ENCODE results near the gene CTBP2. TPM values are rescaled to one million over a fixed set of nuclear protein-coding genes. Genes with fewer than 3 reads are reported as not detected.
A peak's percentile ranks its signal among the peaks of the same experiment; 100 is the strongest.
"Not testable (repeated sequence)": the region's sequence is repeated elsewhere in the genome, so short reads cannot be mapped to it uniquely, and the experiment has no call there.

The CTBP2 gene
- total and polyA plus RNA-seq, 4 donors = 32.4 to 85.7 (median 68.7) TPM

DNA sequence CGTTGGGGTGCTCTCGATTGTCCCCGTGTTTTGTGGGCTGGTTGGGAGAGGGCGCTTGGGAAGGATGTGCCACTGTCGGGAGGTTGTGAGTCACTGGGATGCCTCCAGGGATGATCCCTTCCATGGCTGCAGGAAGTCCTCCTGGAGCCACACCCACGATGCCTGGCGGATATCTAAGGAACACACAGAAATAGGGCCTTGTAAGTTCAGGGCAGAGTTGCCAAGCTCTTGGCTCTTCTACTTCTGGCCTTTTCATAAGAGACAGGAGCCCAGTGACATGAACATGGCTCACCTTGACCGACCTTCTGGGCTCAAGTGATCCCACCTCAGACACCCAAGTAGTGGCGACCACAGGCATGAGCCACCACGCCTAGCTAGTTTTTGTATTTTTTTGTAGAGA is 170.8 kb downstream of the CTBP2 start:
- no peak overlapping the region for H3K27ac ChIP-seq (ENCODE audit: low read depth in 1 of 2, low read length in 2 of 2)
- H3K4me1 ChIP-seq (ENCODE audit: control insufficient read depth in 1 of 2, insufficient read depth in 2 of 2, low read length in 2 of 2) = no peaks in the 10 kb centered on the region
- intact Hi-C loops (cut with DNase I) = no loop called here
- ATAC-seq (ENCODE audit: low FRiP score) (no peak), DNase-seq (no peak)
- H3K4me3 ChIP-seq (ENCODE audit: low read length in 2 of 2) = no peak overlapping the region
- H3K36me3 ChIP-seq (ENCODE audit: control insufficient read depth in 1 of 2, insufficient read depth in 2 of 2, low read length in 1 of 2) = peaks cover 0 to 4% of the 10 kb centered on the region in 2 donors
- 73 to 74% methylated on average over 10 of the region's 10 CpGs for WGBS, 2 donors
- H3K27me3 ChIP-seq (ENCODE audit: control insufficient read depth in 1 of 2, insufficient read depth in 2 of 2, low read length in 1 of 2) = no peaks in the 10 kb centered on the region
- no peaks in the 10 kb centered on the region for H3K9me3 ChIP-seq (ENCODE audit: control insufficient read depth, low read length)

DNA sequence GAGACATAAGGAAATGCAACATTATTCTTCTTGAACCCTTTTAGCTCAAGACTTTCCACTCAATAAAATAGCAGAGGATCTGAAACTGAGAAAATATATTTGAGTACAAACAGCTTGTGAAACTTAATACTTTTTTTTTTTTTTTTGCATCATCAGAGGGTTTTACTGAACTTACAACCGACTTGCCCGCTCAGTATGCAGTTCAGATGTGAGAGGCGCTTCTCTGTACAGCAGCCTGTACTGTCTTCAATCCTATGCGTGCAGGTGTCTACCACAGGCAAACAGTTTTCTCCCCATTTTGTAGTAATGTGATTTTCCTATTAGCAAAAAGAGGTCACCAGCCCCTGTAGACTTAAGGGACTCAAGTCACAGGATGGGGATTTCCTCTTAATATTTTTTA is 171.6 kb downstream of the CTBP2 start:
- H3K36me3 ChIP-seq (ENCODE audit: control insufficient read depth in 1 of 2, insufficient read depth in 2 of 2, low read length in 1 of 2); intact Hi-C loops (cut with DNase I); H3K4me3 ChIP-seq (ENCODE audit: low read length in 2 of 2); ATAC-seq (ENCODE audit: low FRiP score); H3K27me3 ChIP-seq (ENCODE audit: control insufficient read depth in 1 of 2, insufficient read depth in 2 of 2, low read length in 1 of 2); DNase-seq; H3K9me3 ChIP-seq (ENCODE audit: control insufficient read depth, low read length); H3K4me1 ChIP-seq (ENCODE audit: control insufficient read depth in 1 of 2, insufficient read depth in 2 of 2, low read length in 2 of 2); H3K27ac ChIP-seq (ENCODE audit: low read depth in 1 of 2, low read length in 2 of 2): not testable (repeated sequence)
- 82 to 85% methylated on average over 4 of the region's 4 CpGs for WGBS, 2 donors

DNA sequence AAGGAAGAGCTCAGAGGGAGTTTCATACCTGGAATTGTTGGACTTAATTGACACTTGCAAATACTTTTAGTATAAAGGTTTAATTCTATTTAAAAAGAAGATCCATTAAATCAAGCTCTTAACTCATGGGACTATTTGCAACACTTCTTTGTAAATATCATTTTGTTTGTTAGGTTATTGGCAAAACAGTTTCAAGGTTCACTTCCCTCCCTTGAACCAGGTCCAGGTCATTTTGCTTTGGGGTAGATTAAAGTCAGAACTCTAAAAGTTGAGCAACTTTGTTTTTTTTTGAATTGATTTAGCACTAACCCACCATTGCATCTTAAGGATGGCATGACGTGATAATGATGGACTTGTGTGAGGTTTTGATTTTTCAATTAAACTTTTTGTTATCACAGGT is 172.6 kb downstream of the CTBP2 start:
- DNase-seq (no peak), ATAC-seq (ENCODE audit: low FRiP score) (no peak)
- Histone ChIP-seq H3K27ac (ENCODE audit: low read depth in 1 of 2, low read length in 2 of 2) (no peak overlapping the region), H3K27me3 (ENCODE audit: control insufficient read depth in 1 of 2, insufficient read depth in 2 of 2, low read length in 1 of 2) (no peaks in the 10 kb centered on the region), H3K4me3 (ENCODE audit: low read length in 2 of 2) (no peak overlapping the region), H3K36me3 (ENCODE audit: control insufficient read depth in 1 of 2, insufficient read depth in 2 of 2, low read length in 1 of 2) (peaks cover 0 to 4% of the 10 kb centered on the region in 2 donors), H3K9me3 (ENCODE audit: control insufficient read depth, low read length) (no peaks in the 10 kb centered on the region), H3K4me1 (ENCODE audit: control insufficient read depth in 1 of 2, insufficient read depth in 2 of 2, low read length in 2 of 2) (peaks cover 3 to 4% of the 10 kb centered on the region in 2 donors)
- 76% methylated on average over 1 of the region's 1 CpG for WGBS, 2 donors
- intact Hi-C loops (cut with DNase I) = no loop called here

DNA sequence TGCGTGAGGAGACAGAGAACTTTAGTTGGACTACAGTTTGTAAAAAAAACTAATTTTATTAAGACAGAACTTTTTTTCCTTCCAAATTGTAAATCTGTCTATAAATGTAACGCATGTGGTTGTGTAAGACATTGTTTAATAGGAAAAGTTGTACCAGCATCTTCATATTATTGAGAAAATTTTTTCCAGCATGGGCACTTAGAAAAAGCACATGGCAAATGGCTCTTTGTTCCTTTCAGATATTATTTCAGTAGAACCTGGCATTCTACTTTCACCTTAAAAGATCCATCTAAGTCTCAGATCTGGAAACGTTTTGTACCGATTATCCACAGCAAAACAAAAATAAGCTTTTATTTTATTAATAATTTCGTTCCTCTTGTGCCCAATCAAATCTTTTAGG is 175.2 kb downstream of the CTBP2 start:
- Histone ChIP-seq H3K27me3 (ENCODE audit: control insufficient read depth in 1 of 2, insufficient read depth in 2 of 2, low read length in 1 of 2) (no peaks in the 10 kb centered on the region), H3K36me3 (ENCODE audit: control insufficient read depth in 1 of 2, insufficient read depth in 2 of 2, low read length in 1 of 2) (peaks cover 0 to 3% of the 10 kb centered on the region in 2 donors), H3K4me3 (ENCODE audit: low read length in 2 of 2) (no peak overlapping the region), H3K4me1 (ENCODE audit: control insufficient read depth in 1 of 2, insufficient read depth in 2 of 2, low read length in 2 of 2) (peaks cover 4 to 5% of the 10 kb centered on the region in 2 donors), H3K9me3 (ENCODE audit: control insufficient read depth, low read length) (no peaks in the 10 kb centered on the region), H3K27ac (ENCODE audit: low read depth in 1 of 2, low read length in 2 of 2) (no peak overlapping the region)
- intact Hi-C loops (cut with DNase I) = no loop called here
- no peak for ATAC-seq (ENCODE audit: low FRiP score)
- 68 to 69% methylated on average over 5 of the region's 5 CpGs for WGBS, 2 donors
- no peak for DNase-seq

DNA sequence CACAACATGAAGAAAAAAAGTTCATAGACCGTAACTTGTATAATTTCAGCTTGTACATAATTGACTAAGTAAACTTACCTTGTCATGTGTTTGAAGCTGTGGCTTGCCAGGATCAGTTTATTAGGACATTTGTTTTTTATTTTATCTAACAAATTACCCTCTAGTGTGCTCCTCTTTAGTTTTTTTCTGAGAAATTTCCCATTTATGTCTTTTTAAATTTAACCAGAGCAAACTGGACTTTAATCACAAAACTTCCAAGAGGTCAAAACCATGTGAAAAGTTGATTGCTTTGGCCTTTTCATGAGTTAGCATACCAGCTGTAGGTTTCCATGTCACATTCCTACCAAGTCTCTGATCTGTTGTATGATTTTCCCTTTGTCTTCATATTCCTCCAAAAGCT is 176.0 kb downstream of the CTBP2 start:
- intact Hi-C loops (cut with DNase I) = no loop called here
- Histone ChIP-seq H3K36me3 (ENCODE audit: control insufficient read depth in 1 of 2, insufficient read depth in 2 of 2, low read length in 1 of 2) (peaks cover 0 to 3% of the 10 kb centered on the region in 2 donors), H3K27ac (ENCODE audit: low read depth in 1 of 2, low read length in 2 of 2) (no peak overlapping the region), H3K4me3 (ENCODE audit: low read length in 2 of 2) (no peak overlapping the region), H3K4me1 (ENCODE audit: control insufficient read depth in 1 of 2, insufficient read depth in 2 of 2, low read length in 2 of 2) (peaks cover 4 to 5% of the 10 kb centered on the region in 2 donors), H3K27me3 (ENCODE audit: control insufficient read depth in 1 of 2, insufficient read depth in 2 of 2, low read length in 1 of 2) (no peaks in the 10 kb centered on the region), H3K9me3 (ENCODE audit: control insufficient read depth, low read length) (no peaks in the 10 kb centered on the region)
- DNase-seq (no peak), ATAC-seq (ENCODE audit: low FRiP score) (no peak)
- 81 to 88% methylated on average over 1 of the region's 1 CpG for WGBS, 2 donors

DNA sequence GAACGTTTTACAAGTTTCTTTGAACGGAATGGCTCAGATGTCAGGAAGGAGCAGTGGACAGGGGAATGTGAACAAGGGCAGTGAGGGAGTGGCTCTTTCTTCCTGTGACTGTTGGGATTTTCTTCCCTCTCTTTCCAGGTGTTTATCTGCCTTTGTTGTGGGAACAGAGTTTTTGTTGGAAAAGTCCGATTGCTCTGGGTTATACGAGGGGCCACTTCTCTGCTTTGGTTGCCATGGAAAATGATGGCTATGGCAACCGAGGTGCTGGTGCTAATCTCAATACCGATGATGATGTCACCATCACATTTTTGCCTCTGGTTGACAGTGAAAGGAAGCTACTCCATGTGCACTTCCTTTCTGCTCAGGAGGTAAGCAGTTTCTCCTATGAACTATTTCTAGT is 177.0 kb downstream of the CTBP2 start:
- H3K27me3 ChIP-seq (ENCODE audit: control insufficient read depth in 1 of 2, insufficient read depth in 2 of 2, low read length in 1 of 2) = no peaks in the 10 kb centered on the region
- DNase-seq = no peak
- H3K36me3 ChIP-seq (ENCODE audit: control insufficient read depth in 1 of 2, insufficient read depth in 2 of 2, low read length in 1 of 2) = peaks cover 0 to 3% of the 10 kb centered on the region in 2 donors
- H3K9me3 ChIP-seq (ENCODE audit: control insufficient read depth, low read length) = no peaks in the 10 kb centered on the region
- H3K4me1 ChIP-seq (ENCODE audit: control insufficient read depth in 1 of 2, insufficient read depth in 2 of 2, low read length in 2 of 2) = peaks cover 4 to 5% of the 10 kb centered on the region in 2 donors
- ATAC-seq (ENCODE audit: low FRiP score) = no peak
- peak overlapping the region in 1 of 2 donors; percentile 51 for H3K27ac ChIP-seq (ENCODE audit: low read depth in 1 of 2, low read length in 2 of 2)
- intact Hi-C loops (cut with DNase I) = no loop called here
- H3K4me3 ChIP-seq (ENCODE audit: low read length in 2 of 2) = no peak overlapping the region
- 6 to 8% methylated on average over 6 of the region's 6 CpGs for WGBS, 2 donors

DNA sequence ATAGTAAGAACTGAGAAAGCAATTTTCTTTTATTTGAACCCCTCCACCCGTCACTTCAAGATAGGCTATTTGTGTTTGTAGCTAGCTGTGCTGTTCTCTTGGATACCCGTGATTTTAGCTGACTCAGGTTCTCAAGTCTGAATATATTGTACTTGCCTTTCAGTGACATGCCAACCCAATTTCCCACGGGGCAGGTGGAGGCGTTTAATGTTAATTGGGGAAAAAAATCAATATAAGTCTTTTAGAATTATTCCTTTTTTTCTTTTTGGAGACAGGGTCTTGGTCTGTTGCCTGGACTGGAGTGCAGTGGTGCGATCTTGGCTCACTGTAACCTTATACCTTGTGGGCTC is 182.0 kb downstream of the CTBP2 start:
- no peak overlapping the region for H3K4me3 ChIP-seq (ENCODE audit: low read length in 2 of 2)
- peaks cover 3 to 4% of the 10 kb centered on the region in 2 donors for H3K4me1 ChIP-seq (ENCODE audit: control insufficient read depth in 1 of 2, insufficient read depth in 2 of 2, low read length in 2 of 2)
- WGBS, 2 donors = 25 to 29% methylated on average over 5 of the region's 5 CpGs
- H3K36me3 ChIP-seq (ENCODE audit: control insufficient read depth in 1 of 2, insufficient read depth in 2 of 2, low read length in 1 of 2) = peaks cover 0 to 3% of the 10 kb centered on the region in 2 donors
- no peaks in the 10 kb centered on the region for H3K9me3 ChIP-seq (ENCODE audit: control insufficient read depth, low read length)
- H3K27ac ChIP-seq (ENCODE audit: low read depth in 1 of 2, low read length in 2 of 2) = no peak overlapping the region
- intact Hi-C loops (cut with DNase I) = no loop called here
- DNase-seq = no peak
- no peaks in the 10 kb centered on the region for H3K27me3 ChIP-seq (ENCODE audit: control insufficient read depth in 1 of 2, insufficient read depth in 2 of 2, low read length in 1 of 2)
- ATAC-seq (ENCODE audit: low FRiP score) = no peak

DNA sequence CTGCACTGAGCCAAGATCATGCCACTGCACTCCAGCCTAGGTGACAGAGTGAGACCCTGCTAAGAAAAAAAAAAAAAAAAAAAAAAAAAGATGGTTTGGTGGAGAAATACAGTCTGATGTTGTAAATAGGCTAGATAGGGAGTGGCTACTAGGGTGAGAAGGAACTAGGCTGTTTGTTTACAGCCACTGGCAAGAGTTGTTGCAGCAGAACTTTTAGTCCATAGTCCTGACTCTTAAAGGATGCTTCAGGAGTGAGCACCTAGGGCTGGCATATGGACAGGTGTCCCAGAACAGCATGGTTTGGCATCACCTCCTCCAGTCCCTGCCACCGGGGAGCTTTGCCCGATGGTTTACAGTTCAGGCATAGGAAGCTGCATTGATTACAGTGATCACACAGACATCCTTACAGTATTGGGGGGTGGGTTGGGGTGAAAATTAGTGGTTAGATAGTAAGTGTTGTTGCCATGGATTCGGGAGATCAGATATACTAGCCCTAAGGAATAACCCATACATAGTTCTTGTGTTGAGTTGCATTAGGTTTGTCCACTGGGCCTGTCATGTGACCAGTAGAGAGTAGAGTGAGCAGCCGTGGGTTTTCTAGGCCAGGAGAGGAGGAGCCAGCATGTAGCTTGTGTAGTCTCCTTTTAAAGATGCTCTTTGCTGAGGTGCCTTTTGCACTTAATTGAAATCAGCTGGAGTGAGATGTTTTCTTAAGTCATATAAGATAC is 182.6 kb downstream of the CTBP2 start:
- H3K36me3 ChIP-seq (ENCODE audit: control insufficient read depth in 1 of 2, insufficient read depth in 2 of 2, low read length in 1 of 2) = peaks cover 0 to 3% of the 10 kb centered on the region in 2 donors
- WGBS, 2 donors = 65 to 66% methylated on average over 4 of the region's 4 CpGs
- no peaks in the 10 kb centered on the region for H3K27me3 ChIP-seq (ENCODE audit: control insufficient read depth in 1 of 2, insufficient read depth in 2 of 2, low read length in 1 of 2)
- DNase-seq = no peak
- no peak overlapping the region for H3K27ac ChIP-seq (ENCODE audit: low read depth in 1 of 2, low read length in 2 of 2)
- no peak overlapping the region for H3K4me3 ChIP-seq (ENCODE audit: low read length in 2 of 2)
- intact Hi-C loops (cut with DNase I) = no loop called here
- H3K9me3 ChIP-seq (ENCODE audit: control insufficient read depth, low read length) = no peaks in the 10 kb centered on the region
- H3K4me1 ChIP-seq (ENCODE audit: control insufficient read depth in 1 of 2, insufficient read depth in 2 of 2, low read length in 2 of 2) = peaks cover 1 to 2% of the 10 kb centered on the region in 2 donors
- ATAC-seq (ENCODE audit: low FRiP score) = no peak

DNA sequence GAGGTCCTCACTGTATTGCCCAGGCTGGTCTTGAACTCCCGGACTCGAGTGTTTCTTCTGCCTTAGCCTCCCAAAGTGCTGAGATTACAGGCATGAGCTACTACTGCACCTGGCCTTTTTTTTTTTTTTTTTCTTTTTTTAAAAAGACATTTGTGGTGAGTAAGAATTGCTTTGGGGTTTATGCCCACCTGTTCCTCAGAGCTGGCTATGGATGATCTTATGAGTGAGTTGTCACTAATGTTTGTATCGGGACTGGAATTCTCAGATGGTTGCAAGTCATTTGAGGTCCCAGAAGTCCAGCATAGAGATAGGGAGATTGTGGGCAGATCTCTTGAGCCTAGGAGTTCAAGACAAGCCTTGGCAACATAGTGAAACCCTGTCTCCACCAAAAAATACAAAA is 183.2 kb downstream of the CTBP2 start:
- peaks cover 0 to 1% of the 10 kb centered on the region in 2 donors for H3K4me1 ChIP-seq (ENCODE audit: control insufficient read depth in 1 of 2, insufficient read depth in 2 of 2, low read length in 2 of 2)
- 77 to 88% methylated on average over 3 of the region's 3 CpGs for WGBS, 2 donors
- ATAC-seq (ENCODE audit: low FRiP score) = no peak

More for the DNA sequence above, 183.2 kb downstream of the CTBP2 start:
- H3K27ac ChIP-seq (ENCODE audit: low read depth in 1 of 2, low read length in 2 of 2) = no peak overlapping the region
- no peaks in the 10 kb centered on the region for H3K9me3 ChIP-seq (ENCODE audit: control insufficient read depth, low read length)
- intact Hi-C loops (cut with DNase I) = no loop called here
- H3K4me3 ChIP-seq (ENCODE audit: low read length in 2 of 2) = no peak overlapping the region
- H3K27me3 ChIP-seq (ENCODE audit: control insufficient read depth in 1 of 2, insufficient read depth in 2 of 2, low read length in 1 of 2) = no peaks in the 10 kb centered on the region
- DNase-seq = no peak
- peaks cover 0 to 3% of the 10 kb centered on the region in 2 donors for H3K36me3 ChIP-seq (ENCODE audit: control insufficient read depth in 1 of 2, insufficient read depth in 2 of 2, low read length in 1 of 2)

Measured in aorta (tissue), 5 donors.